Adipocyte (in vitro differentiated cells): ENCODE data around the gene TWNK.

ENCODE experiments used
- DNase-seq: peaks from one replicate; pipeline ENCODE4 v3.0.0-alpha.2; 2015; ENCODE audit warnings: low read depth
- H3K27me3 ChIP-seq: replicated peaks from 2 replicates; pipeline ENCODE4 v1.7.0; 2013; ENCODE audit warnings: mild to moderate bottlenecking, low read length, moderate library complexity; ENCODE audit not compliant: control insufficient read depth, insufficient read depth
- H3K36me3 ChIP-seq: 2 replicates; pipeline ENCODE4 v1.7.0; 2013; ENCODE audit warnings: low read length, mild to moderate bottlenecking, moderate library complexity; ENCODE audit not compliant: control insufficient read depth, insufficient read depth, severe bottlenecking
- H3K4me1 ChIP-seq: 2 replicates; pipeline ENCODE4 v1.7.0; 2013; ENCODE audit warnings: mild to moderate bottlenecking, low read length, moderate library complexity; ENCODE audit not compliant: control insufficient read depth, insufficient read depth
- H3K4me3 ChIP-seq: 2 replicates; pipeline ENCODE4 v1.7.0; 2013; ENCODE audit warnings: mild to moderate bottlenecking, low read length, moderate library complexity
- H3K9ac ChIP-seq: 2 replicates; pipeline ENCODE4 v1.7.0; 2013; ENCODE audit warnings: mild to moderate bottlenecking, low read length, moderate library complexity
- H3K9me3 ChIP-seq: 2 replicates; pipeline ENCODE4 v1.7.0; 2013; ENCODE audit warnings: mild to moderate bottlenecking, low read length, moderate library complexity; ENCODE audit not compliant: control insufficient read depth

TWNK gene

DNA sequence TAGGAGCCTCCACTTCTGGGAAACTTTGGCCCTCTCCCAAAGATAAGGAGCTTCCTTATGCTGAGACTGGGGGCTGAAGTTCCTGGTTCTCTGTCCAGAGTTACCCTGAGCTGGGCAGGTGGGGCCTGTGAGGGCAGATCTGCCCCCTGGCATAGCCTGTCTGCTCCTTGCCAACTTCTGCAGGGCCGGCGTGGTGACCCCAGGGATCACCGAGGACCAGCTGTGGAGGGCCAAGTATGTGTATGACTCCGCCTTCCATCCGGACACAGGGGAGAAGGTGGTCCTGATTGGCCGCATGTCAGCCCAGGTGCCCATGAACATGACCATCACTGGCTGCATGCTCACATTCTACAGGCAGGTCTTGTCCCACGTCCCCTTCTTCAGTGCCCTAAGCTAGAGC, 48.0 kb downstream of the TWNK start:
- Histone ChIP-seq H3K36me3 (peaks cover 53% of the 10 kb centered on the region), H3K4me3 (no peak overlapping the region), H3K27me3 (no peaks in the 10 kb centered on the region), H3K9ac (no peak overlapping the region), H3K9me3 (no peaks in the 10 kb centered on the region), H3K4me1 (peaks cover 16% of the 10 kb centered on the region)
- no peak for DNase-seq

DNA sequence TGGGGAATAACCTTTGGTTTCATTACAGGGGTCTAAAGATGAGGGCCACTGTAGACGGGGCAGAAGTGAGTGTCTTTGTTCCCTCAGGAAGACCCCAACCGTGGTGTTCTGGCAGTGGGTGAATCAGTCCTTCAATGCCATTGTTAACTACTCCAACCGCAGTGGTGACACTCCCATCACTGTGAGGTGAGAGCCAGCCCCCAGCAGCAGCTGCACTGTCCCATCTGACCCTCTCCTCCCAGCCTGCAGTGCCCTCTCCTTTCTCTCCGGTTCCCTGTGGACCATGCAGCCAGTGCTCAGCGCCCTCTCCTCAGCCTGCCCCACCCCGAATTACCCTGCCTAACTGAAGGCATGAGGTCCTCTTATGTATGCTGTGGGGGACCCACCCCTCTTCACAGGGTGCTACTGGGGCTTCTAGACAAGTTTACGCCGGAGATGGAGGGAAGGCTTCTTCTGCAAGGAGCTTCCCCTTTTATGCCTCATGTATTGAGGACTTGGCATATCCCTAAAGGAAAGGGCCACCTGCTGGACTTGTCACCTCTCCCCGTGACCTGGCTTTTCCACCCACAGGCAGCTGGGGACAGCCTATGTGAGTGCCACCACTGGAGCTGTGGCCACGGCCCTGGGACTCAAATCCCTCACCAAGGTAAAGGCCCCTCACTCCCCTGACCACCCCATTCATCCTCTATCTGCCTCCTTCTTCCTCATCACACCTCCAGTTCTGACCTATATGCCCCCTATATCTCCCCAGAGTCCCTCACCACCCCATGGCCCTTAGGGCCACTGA, 48.8 kb downstream of the TWNK start:
- Histone ChIP-seq H3K4me1 (peaks cover 16% of the 10 kb centered on the region), H3K4me3 (no peak overlapping the region), H3K27me3 (no peaks in the 10 kb centered on the region), H3K36me3 (peaks cover 53% of the 10 kb centered on the region), H3K9ac (no peak overlapping the region), H3K9me3 (no peaks in the 10 kb centered on the region)
- DNase-seq, result no peak

DNA sequence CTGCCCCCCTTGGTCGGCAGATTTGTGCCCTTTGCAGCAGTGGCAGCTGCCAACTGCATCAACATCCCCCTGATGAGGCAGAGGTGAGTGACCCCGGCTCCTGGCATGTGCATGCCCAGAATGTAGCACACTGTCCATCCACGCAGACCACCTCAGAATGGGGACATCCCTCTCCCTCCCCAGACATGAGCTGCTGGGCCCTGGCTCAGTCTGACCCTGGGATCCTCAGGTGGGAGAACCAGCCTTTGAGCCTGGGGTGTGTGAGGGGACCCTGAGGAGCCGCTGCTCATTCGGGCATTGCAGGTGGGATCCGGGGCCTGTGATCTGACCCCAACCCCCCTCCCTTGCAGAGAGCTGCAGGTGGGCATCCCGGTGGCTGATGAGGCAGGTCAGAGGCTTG, 49.4 kb downstream of the TWNK start:
- no peaks in the 10 kb centered on the region for H3K27me3 ChIP-seq
- H3K36me3 ChIP-seq, result peaks cover 53% of the 10 kb centered on the region
- no peaks in the 10 kb centered on the region for H3K9me3 ChIP-seq
- no peak for DNase-seq
- H3K4me3 ChIP-seq, result no peak overlapping the region
- H3K9ac ChIP-seq, result no peak overlapping the region
- H3K4me1 ChIP-seq, result peaks cover 14% of the 10 kb centered on the region

DNA sequence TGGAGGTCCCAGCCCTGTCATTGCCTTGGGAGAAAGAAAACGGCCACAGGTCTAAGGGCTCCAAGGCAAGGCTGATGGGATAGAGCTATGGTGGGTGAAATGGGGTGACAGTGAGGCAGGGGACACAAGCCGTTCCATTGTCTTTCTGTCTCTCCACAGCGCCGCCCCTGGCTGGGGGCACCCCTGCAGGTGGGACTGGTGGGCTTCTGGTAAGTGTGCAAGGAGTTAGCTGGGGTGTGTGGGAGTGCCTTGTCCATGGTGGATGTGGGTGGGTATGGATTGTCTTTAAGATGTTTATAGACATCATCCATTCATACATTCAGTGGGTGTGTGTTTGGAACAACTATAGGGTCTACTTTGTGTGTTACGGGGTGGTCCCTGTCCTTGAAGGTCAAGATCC, 51.1 kb downstream of the TWNK start:
- Histone ChIP-seq H3K4me1 (peaks cover 18% of the 10 kb centered on the region), H3K9ac (no peak overlapping the region), H3K4me3 (no peak overlapping the region), H3K36me3 (peaks cover 53% of the 10 kb centered on the region), H3K27me3 (no peaks in the 10 kb centered on the region), H3K9me3 (no peaks in the 10 kb centered on the region)
- no peak for DNase-seq

DNA sequence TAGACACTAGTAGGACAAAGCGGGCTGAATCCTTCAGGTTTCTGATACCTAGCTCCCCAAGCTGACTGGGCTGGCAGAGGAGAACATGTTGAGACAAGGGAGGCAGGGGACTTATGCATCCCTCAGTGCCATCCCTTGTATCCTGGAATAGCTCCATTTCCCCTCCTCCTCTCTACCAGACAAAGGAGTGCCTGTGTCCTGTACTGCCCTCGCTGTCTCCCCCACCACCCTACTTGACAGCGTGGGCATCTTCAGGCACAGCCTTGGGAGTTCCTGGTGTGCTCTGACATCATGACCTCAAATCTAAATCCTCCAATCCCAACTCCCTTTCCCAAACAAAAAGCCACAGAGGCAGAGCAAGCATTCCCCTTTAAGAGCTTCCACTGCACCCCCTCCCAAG, 52.7 kb downstream of the TWNK start:
- Histone ChIP-seq H3K27me3 (no peaks in the 10 kb centered on the region), H3K4me1 (peaks cover 19% of the 10 kb centered on the region), H3K9me3 (no peaks in the 10 kb centered on the region), H3K4me3 (no peak overlapping the region), H3K36me3 (peaks cover 50% of the 10 kb centered on the region), H3K9ac (no peak overlapping the region)
- DNase-seq, result no peak

DNA sequence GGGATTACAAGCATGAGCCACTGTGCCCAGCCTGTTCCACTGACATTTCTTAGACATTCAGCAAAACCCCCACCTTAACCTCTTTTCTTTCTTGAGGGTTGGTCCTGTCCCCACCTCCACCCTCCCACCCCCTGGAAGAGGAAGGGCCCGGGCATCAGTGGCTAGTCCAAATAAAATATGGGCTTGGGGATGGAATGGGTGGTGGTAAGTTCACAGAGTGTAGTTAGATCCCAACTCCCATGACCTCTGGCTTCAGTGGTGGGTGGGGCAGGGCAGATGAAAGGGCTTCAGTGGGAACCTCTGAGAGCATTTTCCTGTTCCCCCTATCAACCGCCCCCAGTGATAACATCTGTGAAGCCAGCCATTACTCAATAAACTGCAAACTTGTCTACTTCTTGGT, 53.5 kb downstream of the TWNK start:
- H3K27me3 ChIP-seq, result no peaks in the 10 kb centered on the region
- H3K36me3 ChIP-seq, result peaks cover 42% of the 10 kb centered on the region
- DNase-seq, result no peak
- H3K9ac ChIP-seq, result no peak overlapping the region
- no peaks in the 10 kb centered on the region for H3K9me3 ChIP-seq
- peaks cover 19% of the 10 kb centered on the region for H3K4me1 ChIP-seq
- no peak overlapping the region for H3K4me3 ChIP-seq

DNA sequence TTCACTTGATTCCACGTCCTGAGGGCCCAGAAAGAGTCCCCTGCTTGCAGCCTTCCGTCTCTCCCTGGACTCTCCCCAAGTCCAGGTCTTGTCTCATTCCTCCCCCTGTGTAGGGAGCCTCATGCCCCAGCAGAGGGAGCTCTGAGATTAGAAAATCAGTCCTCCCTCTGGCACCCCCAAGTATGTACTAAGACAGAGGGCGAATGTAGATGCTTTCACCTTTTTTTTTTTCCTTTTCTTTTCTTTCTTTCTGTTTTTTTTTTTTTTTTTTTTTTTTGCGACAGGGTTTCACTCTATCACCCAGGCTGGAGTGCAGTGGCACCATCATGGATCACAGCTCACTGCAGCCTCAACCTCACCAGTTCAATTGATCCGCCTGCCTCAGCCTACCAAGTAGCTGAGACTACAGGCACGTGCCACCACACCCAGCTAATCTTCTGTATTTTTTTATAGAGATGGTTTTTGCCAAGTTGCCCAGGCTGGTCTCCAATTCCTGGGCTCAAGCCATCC, 54.0 kb downstream of the TWNK start:
- Histone ChIP-seq H3K9ac (no peak overlapping the region), H3K4me1 (peaks cover 19% of the 10 kb centered on the region), H3K27me3 (no peaks in the 10 kb centered on the region), H3K36me3 (peaks cover 37% of the 10 kb centered on the region), H3K4me3 (no peak overlapping the region), H3K9me3 (no peaks in the 10 kb centered on the region)
- peak; percentile 95 for DNase-seq

DNA sequence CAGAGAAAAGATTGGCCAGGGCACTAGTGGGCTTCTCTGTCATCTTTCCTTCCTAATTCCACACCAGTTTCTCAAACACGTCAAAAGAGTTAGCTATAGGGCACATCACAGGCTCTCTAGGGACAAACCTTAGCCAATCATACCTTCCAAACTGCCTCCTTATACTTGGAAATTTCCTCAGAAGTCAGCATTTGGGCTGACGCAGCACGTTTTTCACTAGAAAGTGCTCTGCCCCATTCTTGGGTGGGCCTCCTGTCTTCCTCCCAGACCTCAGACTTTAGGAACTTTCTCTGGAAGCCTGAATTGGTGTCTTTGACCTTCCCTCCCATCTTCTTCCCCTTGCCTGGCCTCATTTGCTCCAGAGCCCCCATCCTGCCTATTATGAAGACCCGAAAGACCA, 54.8 kb downstream of the TWNK start:
- no peak for DNase-seq

DNA sequence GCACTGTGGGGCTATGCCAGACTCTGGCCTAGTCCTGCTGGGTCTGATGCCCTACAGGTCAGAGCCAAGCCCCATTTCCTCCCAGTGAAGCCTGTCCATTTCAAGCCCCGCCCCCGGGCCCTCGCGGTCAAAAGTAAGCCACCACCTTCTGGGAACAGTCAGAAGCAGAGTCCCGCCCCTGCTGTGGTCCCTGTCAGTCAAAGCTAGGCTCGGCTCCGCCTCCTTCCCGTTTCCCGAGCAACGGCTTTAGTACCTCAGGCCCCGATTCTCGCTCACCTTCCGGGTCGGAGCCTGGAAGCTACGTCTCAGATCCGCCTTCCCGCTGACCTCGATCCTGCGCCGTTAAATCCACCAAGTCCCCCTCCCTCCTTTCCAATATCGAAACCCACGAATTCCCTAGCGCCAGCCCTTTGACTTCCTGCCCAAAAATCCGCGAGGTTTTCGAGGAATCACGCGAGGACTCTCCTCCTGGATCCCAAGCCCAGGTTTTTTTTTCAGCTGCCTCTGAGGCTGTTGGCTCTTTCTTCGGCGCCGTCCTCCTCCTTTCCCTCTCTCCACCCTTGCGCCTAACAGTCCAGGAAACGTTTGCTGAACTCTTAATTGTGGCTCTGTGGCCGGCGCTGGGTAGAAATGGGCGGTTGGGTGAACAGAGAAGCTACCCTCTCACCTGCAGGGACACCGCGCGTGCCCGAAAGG, 55.5 kb downstream of the TWNK start:
- Histone ChIP-seq H3K9ac (peak overlapping the region; percentile 90), H3K4me1 (peaks cover 19% of the 10 kb centered on the region), H3K9me3 (no peaks in the 10 kb centered on the region), H3K27me3 (peaks cover 10% of the 10 kb centered on the region), H3K36me3 (peaks cover 22% of the 10 kb centered on the region), H3K4me3 (peak overlapping the region; percentile 84)
- DNase-seq, result peak; percentile 97

More for the DNA sequence above, 54.8 kb downstream of the TWNK start:
- H3K27me3 ChIP-seq, result peaks cover 3% of the 10 kb centered on the region
- H3K9me3 ChIP-seq, result no peaks in the 10 kb centered on the region
- H3K4me1 ChIP-seq, result peaks cover 19% of the 10 kb centered on the region
- H3K9ac ChIP-seq, result peak overlapping the region; percentile 90
- H3K36me3 ChIP-seq, result peaks cover 29% of the 10 kb centered on the region
- H3K4me3 ChIP-seq, result peak overlapping the region; percentile 84

DNA sequence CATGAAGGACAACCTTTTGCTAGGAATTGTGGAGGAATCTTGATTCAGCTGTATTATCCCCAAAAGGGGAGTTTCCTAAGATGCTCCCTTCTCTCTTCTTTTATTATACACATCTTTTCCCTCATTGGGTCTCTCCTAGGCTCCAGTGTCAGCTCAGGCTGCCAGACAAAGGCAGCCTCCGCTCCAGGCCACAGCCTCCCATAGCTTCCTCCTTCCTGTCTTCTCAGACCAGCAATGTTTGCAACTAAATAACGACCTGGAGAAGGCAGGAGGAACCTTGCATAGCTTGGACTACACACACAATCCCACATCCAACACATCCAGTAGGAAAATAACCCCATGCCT, 56.0 kb downstream of the TWNK start:
- Histone ChIP-seq H3K4me3 (peak overlapping the region; percentile 84), H3K36me3 (peaks cover 17% of the 10 kb centered on the region), H3K9me3 (no peaks in the 10 kb centered on the region), H3K4me1 (peaks cover 19% of the 10 kb centered on the region), H3K27me3 (peaks cover 15% of the 10 kb centered on the region), H3K9ac (peak overlapping the region; percentile 90)
- DNase-seq, result no peak
